OCI-LY7 (cell line): Measurements from ENCODE around the gene EFNA5. TPM values are rescaled to one million over a fixed set of nuclear protein-coding genes. Genes with fewer than 3 reads are reported as not detected.

Experiments used
- BruUV-seq: library from RNA; stranded (reverse); fragments of 400-500 nt; replicated peaks from 2 replicates; lab custom pipeline; 2021; lab: Mats Ljungman, UMichigan
- CTCF ChIA-PET: fragments of 300-600 bp; sonication (Branson Sonifier 250); formaldehyde crosslinking; loops from one replicate; lab custom pipeline; 2022; ENCODE audit warnings: antibody characterized with exemption; ENCODE audit not compliant: unreplicated experiment; lab: Charles Lee
- POLR2A ChIA-PET: fragments of 300-600 bp; sonication (Branson Sonifier 250); formaldehyde crosslinking; loops from one replicate; lab custom pipeline; 2022; ENCODE audit warnings: antibody characterized with exemption; lab: Charles Lee
- DNase-seq: peaks from one replicate; pipeline ENCODE4 v3.0.0-alpha.2; 2015; ENCODE audit warnings: low spot score
- H2AFZ ChIP-seq: fragments of 200-600 bp; sonication (generic), shearing (Covaris generic); 2 replicates; pipeline ENCODE4 v1.6.1; 2014; ENCODE audit warnings: mild to moderate bottlenecking, antibody characterized with exemption, low read length, moderate library complexity
- H3K27ac ChIP-seq: fragments of 200-600 bp; sonication (generic); 2 replicates; pipeline ENCODE4 v1.5.1; 2014; ENCODE audit warnings: mixed run types, low read depth, mild to moderate bottlenecking, moderate library complexity, low read length, inconsistent platforms; ENCODE audit not compliant: poor library complexity, severe bottlenecking
- H3K36me3 ChIP-seq: fragments of 200-600 bp; sonication (generic); 2 replicates; pipeline ENCODE4 v1.6.1; 2014; ENCODE audit warnings: mild to moderate bottlenecking, antibody characterized with exemption, low read length, moderate library complexity, mixed read lengths; ENCODE audit not compliant: insufficient read depth
- H3K4me1 ChIP-seq: fragments of 200-600 bp; sonication (generic); 2 replicates; pipeline ENCODE4 v1.5.1; 2014; ENCODE audit warnings: mild to moderate bottlenecking, low read length; ENCODE audit not compliant: insufficient read depth, poor library complexity, severe bottlenecking
- H3K4me2 ChIP-seq: fragments of 200-600 bp; sonication (generic); 2 replicates; pipeline ENCODE4 v1.6.1; 2014; ENCODE audit warnings: mild to moderate bottlenecking, low read length
- H3K4me3 ChIP-seq: fragments of 200-600 bp; sonication (generic); 2 replicates; pipeline ENCODE4 v1.5.1; 2014; ENCODE audit warnings: mild to moderate bottlenecking, low read depth, low read length; ENCODE audit not compliant: poor library complexity, severe bottlenecking
- H3K79me2 ChIP-seq: fragments of 200-600 bp; sonication (generic); 2 replicates; pipeline ENCODE4 v1.6.1; 2016; ENCODE audit warnings: low read depth, mild to moderate bottlenecking, low read length, moderate library complexity, mixed read lengths; ENCODE audit not compliant: insufficient read depth
- H3K9me2 ChIP-seq: fragments of 200-600 bp; sonication (generic); 2 replicates; pipeline ENCODE4 v1.6.1; 2016; ENCODE audit warnings: mild to moderate bottlenecking, low read length, mixed read lengths; ENCODE audit not compliant: insufficient read depth
- H3K9me3 ChIP-seq: fragments of 200-600 bp; sonication (generic); 2 replicates; pipeline ENCODE4 v1.6.1; 2014; ENCODE audit warnings: mild to moderate bottlenecking, mixed run types, low read length, mixed read lengths
- H4K20me1 ChIP-seq: fragments of 200-600 bp; sonication (generic); 2 replicates; pipeline ENCODE4 v1.6.1; 2014; ENCODE audit warnings: mild to moderate bottlenecking, antibody characterized with exemption, low read length, moderate library complexity, mixed read lengths; ENCODE audit not compliant: insufficient read depth
- EZH2phosphoT487 ChIP-seq: fragments of 200-600 bp; sonication (generic); IDR thresholded peaks from 2 replicates; pipeline ENCODE4 v1.6.1; 2018; ENCODE audit warnings: low read depth, borderline replicate concordance, mild to moderate bottlenecking, mixed run types, antibody characterized with exemption, low read length, moderate library complexity, mixed read lengths
- intact Hi-C: fragments of 100-400 bp; cut with micrococcal nuclease; formaldehyde crosslinking; loops from one replicate; pipeline ENCODE4 v1.10.0; 2022; ENCODE audit not compliant: unreplicated experiment
- total RNA-seq, 2 experiments: library from RNA; depleted of rRNA in 1 of 2; stranded (reverse); fragments of >200 nt in 1 of 2; shearing (Covaris generic) in 1 of 2; gene quantifications; 2 replicates each; pipeline ENCODE4 v1.2.3, GENCODE V29; 2014 to 2022
- TF ChIP-seq, protein P1 (sequence below): fragments of 200-600 bp; sonication (generic); conservative IDR thresholded peaks from 2 replicates; pipeline ENCODE4 v1.5.1; 2014; ENCODE audit warnings: mild to moderate bottlenecking, antibody characterized with exemption, low read length, moderate library complexity, mixed read lengths

Gene EFNA5
- total RNA-seq, 2 experiments from 2014 or later, result 2.1 to 3.1 TPM

DNA sequence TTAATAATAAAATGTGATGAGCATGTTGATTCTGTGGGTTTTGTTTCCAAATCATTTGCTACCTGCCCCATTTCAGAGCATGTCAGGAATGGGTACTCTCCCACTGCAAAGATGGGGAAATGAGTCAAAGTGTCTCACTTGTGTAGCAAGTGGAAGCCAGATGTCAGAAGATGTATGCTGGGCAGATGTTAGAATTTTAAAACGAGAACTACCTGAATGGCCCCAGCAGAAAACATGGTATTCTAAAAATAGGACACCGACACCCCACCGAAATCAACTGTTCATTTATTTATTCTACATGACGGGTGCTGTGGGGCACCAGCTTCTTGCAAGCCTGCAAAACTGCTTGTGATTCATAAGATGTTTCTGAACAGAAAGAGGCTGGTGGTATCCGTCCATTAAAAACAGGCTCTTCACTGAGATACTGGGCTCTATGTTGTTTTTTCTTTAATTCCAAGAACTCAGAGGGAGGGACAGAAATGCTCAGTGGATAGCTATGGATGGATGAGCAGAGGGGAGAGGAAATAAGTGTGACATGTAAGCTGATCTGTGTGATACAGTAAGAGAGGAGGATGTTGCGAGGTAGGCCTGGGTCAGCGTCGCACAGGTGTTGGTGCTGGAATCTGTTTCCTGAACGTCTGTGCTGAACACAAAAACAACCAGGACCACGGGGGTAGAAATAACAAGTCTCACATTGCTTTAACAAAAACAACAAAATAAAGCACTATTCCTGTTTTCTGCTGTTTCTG, 157.2 kb downstream of the EFNA5 start:
- Histone ChIP-seq H3K4me2 (peak overlapping the region; percentile 80), H3K4me3 (peak overlapping the region; percentile 56), H2AFZ (peak overlapping the region; percentile 82; the same call in 1 of the 2 replicates), H3K79me2 (no peaks in the 10 kb centered on the region), H3K27ac (peak overlapping the region; percentile 99), H3K9me3 (no peaks in the 10 kb centered on the region), H3K9me2 (no peaks in the 10 kb centered on the region), H3K36me3 (no peaks in the 10 kb centered on the region), H4K20me1 (no peaks in the 10 kb centered on the region), H3K4me1 (peaks cover 91% of the 10 kb centered on the region)
- ChIA-PET CTCF (interaction anchor here (0.7 to 4.4 kb wide), 8 partner anchors 9 to 211 kb away, joined by 3 to 33 read pairs (median 3); no protein-coding TSS in a partner anchor), POLR2A (interaction anchor here (0.5 to 7.8 kb wide), 52 partner anchors 10 to 314 kb away, joined by 3 to 154 read pairs (median 4); no protein-coding TSS in a partner anchor)
- no TSS peak for BruUV-seq
- DNase-seq, result peak; percentile 95
- intact Hi-C loops, result loop anchor here (1.0 to 10.0 kb wide), 10 partner anchors 48 to 409 kb away; no protein-coding TSS in a partner anchor
- TF ChIP-seq, protein P1, sequence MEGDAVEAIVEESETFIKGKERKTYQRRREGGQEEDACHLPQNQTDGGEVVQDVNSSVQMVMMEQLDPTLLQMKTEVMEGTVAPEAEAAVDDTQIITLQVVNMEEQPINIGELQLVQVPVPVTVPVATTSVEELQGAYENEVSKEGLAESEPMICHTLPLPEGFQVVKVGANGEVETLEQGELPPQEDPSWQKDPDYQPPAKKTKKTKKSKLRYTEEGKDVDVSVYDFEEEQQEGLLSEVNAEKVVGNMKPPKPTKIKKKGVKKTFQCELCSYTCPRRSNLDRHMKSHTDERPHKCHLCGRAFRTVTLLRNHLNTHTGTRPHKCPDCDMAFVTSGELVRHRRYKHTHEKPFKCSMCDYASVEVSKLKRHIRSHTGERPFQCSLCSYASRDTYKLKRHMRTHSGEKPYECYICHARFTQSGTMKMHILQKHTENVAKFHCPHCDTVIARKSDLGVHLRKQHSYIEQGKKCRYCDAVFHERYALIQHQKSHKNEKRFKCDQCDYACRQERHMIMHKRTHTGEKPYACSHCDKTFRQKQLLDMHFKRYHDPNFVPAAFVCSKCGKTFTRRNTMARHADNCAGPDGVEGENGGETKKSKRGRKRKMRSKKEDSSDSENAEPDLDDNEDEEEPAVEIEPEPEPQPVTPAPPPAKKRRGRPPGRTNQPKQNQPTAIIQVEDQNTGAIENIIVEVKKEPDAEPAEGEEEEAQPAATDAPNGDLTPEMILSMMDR, result no peak; the same call in 1 of the 2 replicates
- TF ChIP-seq EZH2phosphoT487, result no peak

DNA sequence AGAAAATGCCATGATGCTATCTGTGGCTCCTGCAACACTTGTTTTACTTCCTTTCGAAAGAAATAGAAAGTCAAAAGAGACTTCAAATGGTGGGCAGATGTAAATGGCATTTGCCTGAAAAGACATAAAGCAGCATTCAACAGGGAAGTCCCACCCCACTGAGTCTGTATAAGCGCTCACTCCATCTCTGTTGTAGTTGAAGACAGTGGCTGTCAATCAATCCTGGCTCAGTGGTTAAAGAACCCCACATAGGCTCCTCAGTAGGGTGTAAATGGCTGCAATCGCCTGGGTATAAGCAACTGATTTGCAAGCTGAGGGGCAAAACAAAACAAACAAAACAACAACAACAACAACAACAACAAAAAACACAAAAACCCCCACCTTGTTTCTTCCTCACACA, 158.7 kb downstream of the EFNA5 start:
- peak overlapping the region; percentile 56 for H3K4me3 ChIP-seq
- no peaks in the 10 kb centered on the region for H3K79me2 ChIP-seq
- no peak for TF ChIP-seq EZH2phosphoT487
- peak overlapping the region; percentile 80 for H3K4me2 ChIP-seq
- no peaks in the 10 kb centered on the region for H3K9me3 ChIP-seq
- H3K36me3 ChIP-seq, result no peaks in the 10 kb centered on the region
- POLR2A ChIA-PET, result interaction anchor here (0.7 to 7.8 kb wide), 30 partner anchors 8 to 313 kb away, joined by 3 to 154 read pairs (median 4); no protein-coding TSS in a partner anchor
- H4K20me1 ChIP-seq, result no peaks in the 10 kb centered on the region
- peaks cover 91% of the 10 kb centered on the region for H3K4me1 ChIP-seq
- no peaks in the 10 kb centered on the region for H3K9me2 ChIP-seq
- peak; percentile 93 for DNase-seq
- intact Hi-C loops, result loop anchor here (5.0 to 10.0 kb wide), 6 partner anchors 65 to 407 kb away; no protein-coding TSS in a partner anchor
- BruUV-seq, result no TSS peak
- H2AFZ ChIP-seq, result peak overlapping the region; percentile 72
- H3K27ac ChIP-seq, result peak overlapping the region; percentile 99
- CTCF ChIA-PET, result interaction anchor here (0.9 to 4.4 kb wide), 3 partner anchors 9 to 210 kb away, joined by 3 to 33 read pairs (median 3); no protein-coding TSS in a partner anchor

DNA sequence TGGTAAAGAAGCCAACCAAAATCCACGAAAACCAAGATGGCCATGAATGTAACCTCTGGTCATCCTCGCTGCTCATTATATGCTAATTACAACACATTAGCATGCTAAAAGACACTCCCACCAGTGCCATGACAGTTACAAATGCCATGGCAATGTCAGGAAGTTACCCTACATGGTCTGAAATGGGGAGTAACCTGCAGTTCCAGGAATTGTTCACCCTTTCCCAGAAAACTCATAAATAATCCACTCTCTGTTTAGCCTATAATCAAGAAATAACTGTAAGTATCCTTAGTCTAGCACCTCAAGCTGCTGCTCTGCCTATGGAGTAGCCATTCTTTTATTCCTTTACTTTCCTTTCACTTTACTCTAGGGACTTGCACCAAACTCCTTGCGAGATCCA, 160.6 kb downstream of the EFNA5 start:
- peak overlapping the region; percentile 84 for H2AFZ ChIP-seq
- CTCF ChIA-PET, result no interaction called here
- peaks cover 82% of the 10 kb centered on the region for H3K4me1 ChIP-seq
- no peaks in the 10 kb centered on the region for H3K9me2 ChIP-seq
- TF ChIP-seq, protein P1, result no peak
- no peak for TF ChIP-seq EZH2phosphoT487
- POLR2A ChIA-PET, result interaction anchor here (0.7 to 7.8 kb wide), 11 partner anchors 8 to 729 kb away, joined by 3 to 154 read pairs (median 4); no protein-coding TSS in a partner anchor
- H3K79me2 ChIP-seq, result no peaks in the 10 kb centered on the region
- H4K20me1 ChIP-seq, result no peaks in the 10 kb centered on the region
- H3K4me3 ChIP-seq, result no peak overlapping the region
- H3K36me3 ChIP-seq, result no peaks in the 10 kb centered on the region
- no peaks in the 10 kb centered on the region for H3K9me3 ChIP-seq
- intact Hi-C loops, result loop anchor here (5.0 to 10.0 kb wide), 6 partner anchors 63 to 405 kb away; no protein-coding TSS in a partner anchor
- no peak for DNase-seq
- no TSS peak for BruUV-seq
- peak overlapping the region; percentile 99 for H3K27ac ChIP-seq
- H3K4me2 ChIP-seq, result peak overlapping the region; percentile 10; the same call in 1 of the 2 replicates
